ENCODE results near the gene EID2.

DNA sequence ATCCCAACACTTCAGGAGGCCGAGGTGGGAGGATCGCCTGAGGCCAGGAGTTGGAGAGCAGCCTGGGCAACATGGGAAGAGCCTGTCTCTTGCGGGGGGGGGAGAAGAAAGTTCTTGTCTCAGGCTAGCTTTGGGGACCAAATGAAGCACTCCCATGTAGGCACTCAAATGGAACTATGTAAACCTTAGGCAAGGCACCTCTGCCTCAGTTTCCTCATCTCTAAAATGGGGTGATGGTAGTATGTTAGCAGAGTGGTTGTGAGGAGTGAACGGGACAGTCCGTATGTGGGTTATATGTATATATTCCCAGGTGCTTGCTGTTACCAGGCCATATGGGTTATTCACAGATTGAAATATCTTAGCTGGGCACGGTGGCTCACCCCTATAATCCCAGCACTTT lies 47.7 kb downstream of the EID2 start:
- TF ChIP-seq, protein P1, sequence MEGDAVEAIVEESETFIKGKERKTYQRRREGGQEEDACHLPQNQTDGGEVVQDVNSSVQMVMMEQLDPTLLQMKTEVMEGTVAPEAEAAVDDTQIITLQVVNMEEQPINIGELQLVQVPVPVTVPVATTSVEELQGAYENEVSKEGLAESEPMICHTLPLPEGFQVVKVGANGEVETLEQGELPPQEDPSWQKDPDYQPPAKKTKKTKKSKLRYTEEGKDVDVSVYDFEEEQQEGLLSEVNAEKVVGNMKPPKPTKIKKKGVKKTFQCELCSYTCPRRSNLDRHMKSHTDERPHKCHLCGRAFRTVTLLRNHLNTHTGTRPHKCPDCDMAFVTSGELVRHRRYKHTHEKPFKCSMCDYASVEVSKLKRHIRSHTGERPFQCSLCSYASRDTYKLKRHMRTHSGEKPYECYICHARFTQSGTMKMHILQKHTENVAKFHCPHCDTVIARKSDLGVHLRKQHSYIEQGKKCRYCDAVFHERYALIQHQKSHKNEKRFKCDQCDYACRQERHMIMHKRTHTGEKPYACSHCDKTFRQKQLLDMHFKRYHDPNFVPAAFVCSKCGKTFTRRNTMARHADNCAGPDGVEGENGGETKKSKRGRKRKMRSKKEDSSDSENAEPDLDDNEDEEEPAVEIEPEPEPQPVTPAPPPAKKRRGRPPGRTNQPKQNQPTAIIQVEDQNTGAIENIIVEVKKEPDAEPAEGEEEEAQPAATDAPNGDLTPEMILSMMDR (IDR thresholded peaks at IDR 0.05), result no peak
- TF ChIP-seq POLR2A (IDR thresholded peaks at IDR 0.05), result no peak
